Measurements from ENCODE around the gene OR10G7.

GRCh38 chr11:124075492-124075840 is 34.3 kb upstream of the OR10G7 start:
- no peak for TF ChIP-seq SIN3A (IDR thresholded peaks at IDR 0.05; ENCODE audit: borderline replicate concordance, insufficient read depth, low read depth, low read length)
- TF ChIP-seq CTCF (IDR thresholded peaks at IDR 0.05) = no peak

Data from Panc1 (cell line).